ENCODE measurements around the gene PPIL1.

DNA sequence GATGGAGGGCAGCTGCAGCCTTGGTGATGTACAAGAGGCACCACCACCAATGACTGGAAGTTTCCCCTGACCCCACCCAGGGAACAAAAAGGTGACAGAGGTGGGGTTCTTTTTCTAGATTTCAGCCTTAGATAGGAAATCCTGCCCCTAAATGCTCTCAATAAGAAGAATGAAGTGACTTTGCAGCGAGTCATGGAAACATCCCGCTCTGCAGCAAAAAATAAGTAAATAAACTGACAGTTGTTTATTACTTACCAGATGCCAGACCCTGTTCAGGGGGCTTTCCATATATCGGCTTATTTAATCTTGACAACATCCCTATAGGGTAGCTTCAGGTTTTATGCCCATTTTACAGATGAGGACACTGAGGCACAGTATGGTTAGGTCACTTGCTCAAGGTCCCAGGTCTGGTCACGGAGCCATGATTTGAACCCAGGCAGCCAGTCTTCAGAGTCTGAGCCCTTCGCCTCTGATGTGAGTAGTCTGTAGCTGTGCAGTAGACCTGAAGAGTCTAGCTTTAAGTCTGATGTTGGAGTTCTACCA is 30.3 kb upstream of the PPIL1 start:
- TF ChIP-seq, protein P1, sequence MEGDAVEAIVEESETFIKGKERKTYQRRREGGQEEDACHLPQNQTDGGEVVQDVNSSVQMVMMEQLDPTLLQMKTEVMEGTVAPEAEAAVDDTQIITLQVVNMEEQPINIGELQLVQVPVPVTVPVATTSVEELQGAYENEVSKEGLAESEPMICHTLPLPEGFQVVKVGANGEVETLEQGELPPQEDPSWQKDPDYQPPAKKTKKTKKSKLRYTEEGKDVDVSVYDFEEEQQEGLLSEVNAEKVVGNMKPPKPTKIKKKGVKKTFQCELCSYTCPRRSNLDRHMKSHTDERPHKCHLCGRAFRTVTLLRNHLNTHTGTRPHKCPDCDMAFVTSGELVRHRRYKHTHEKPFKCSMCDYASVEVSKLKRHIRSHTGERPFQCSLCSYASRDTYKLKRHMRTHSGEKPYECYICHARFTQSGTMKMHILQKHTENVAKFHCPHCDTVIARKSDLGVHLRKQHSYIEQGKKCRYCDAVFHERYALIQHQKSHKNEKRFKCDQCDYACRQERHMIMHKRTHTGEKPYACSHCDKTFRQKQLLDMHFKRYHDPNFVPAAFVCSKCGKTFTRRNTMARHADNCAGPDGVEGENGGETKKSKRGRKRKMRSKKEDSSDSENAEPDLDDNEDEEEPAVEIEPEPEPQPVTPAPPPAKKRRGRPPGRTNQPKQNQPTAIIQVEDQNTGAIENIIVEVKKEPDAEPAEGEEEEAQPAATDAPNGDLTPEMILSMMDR (conservative IDR thresholded peaks at IDR 0.05 in 1 of 2, IDR thresholded peaks at IDR 0.05 in 1 of 2; ENCODE audit: low read depth in 1 of 2, low read length in 2 of 2): no peak
- TF ChIP-seq EZH2 (IDR thresholded peaks at IDR 0.05; ENCODE audit: low read length, missing control alignments): no peak

All from fibroblast of lung (primary cell).